ENCODE data around the gene ATXN3.
"Not testable (repeated sequence)": the region's sequence is repeated elsewhere in the genome, so short reads cannot be mapped to it uniquely, and the experiment has no call there.

DNA sequence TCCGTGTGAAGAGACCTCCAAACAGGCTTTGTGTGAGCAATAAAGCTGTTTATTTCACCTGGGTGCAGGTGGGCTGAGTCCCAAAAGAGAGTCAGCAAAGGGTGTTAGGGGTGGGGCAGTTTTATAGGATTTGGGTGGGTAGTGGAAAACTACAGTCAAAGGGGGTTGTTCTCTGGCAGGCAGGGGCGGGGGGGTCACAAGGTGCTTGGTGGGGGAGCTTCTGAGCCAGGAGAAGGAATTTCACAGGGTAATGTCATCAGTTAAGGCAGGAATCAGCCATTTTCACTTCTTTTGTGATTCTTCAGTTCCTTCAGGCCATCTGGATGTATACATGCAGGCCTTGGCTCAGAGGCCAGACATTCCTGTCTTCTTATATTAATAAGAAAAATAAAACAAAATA is 64.6 kb downstream of the ATXN3 start:
- not testable (repeated sequence) for TF ChIP-seq ZNF274 (IDR thresholded peaks at IDR 0.05; ENCODE audit: low read depth, low read length); YY1 (IDR thresholded peaks at IDR 0.05; ENCODE audit: insufficient read depth, insufficient read length)

Measured in NT2/D1 (cell line).